Measurements from ENCODE around the gene CDKN2B-AS1.

CDKN2B-AS1 gene

DNA sequence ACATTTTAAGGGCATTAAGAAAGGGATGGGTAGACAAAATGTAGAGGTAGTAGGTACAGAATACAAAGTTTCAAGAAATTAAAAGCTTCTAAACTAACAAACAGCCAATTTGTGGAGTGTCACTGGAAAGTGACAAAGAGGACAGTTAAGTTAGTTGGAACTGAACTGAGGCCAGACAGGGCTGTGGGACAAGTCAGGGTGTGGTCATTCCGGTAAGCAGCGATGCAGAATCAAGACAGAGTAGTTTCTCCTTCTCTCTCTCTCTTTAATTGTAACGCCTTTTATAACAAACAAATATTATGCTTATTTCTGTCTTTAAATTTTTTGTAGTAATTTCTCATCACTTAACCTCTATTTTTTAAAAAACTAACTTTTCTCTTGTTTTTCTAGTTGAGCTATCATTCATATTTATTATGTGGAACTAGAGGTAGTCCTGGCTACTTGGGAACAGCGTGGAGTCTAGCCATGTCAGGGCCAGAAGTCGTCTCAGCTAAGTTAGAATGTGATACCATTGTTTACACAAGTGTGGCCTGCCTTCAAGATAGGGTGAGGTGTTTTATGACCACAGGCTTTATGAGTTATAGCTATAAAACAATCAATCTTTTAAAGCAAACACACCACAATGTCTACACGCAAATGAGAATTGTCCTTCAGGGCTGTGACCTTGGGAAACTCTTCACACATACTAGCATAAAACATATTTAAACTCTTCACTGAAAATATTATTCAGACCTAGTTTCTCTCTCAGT is 129.8 kb downstream of the CDKN2B-AS1 start:
- DNase-seq = no peak

DNA sequence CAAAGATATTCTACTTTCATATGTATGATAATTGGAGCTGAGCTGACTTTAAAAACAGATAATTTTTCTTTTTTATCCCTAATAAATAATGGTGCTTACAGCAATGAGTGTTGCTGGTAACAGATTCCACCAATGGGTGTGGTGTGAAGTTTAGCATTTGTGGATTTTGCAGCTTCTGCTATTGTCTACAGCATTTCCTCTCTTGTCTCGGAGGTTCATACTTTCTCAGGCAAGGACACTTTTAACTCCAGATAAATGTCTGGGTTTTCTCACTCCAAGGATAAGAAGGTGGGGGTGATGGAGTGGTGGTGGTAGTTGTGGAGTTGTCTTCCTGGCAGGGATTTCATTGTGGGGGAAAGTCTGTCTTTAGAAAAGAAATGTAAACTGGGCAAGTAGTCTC is 134.5 kb downstream of the CDKN2B-AS1 start:
- no peak for DNase-seq

DNA sequence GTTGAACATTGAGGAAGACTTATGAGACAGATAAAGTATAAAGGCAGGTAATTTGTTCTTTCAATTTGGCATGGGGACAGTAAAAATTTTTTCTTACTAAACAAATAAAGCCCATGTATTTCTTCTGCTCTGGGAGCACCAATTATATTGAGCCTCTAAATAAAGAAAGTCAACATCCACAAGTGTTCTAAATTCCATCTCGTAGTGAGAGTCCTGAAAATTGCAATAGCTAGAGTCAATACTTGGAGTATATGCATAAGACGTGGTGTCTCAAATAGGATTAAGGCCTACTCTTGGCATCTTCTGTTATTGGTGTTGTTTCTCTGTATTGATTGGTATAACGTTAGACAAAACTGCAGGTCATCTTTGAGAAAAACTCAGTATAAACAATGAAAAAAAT is 135.0 kb downstream of the CDKN2B-AS1 start:
- no peak for DNase-seq

DNA sequence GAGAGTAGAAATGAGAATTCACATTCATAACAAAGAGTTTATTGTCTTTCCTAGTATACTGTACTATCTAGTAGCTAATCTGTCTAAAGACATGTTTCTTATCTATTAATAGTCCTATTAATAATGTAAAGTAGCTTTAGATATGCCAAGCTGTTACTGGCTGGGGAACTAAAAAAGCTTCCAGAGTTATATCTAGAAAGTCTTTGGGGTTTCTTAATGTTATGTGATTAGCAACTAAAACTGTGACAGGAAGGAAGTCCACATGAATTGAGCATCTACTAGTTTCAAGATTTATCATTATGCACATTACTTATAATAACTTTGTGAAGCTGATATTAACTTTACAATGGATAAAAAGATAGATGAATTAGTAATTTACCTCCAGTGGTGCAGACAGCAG is 137.2 kb downstream of the CDKN2B-AS1 start:
- no peak for DNase-seq

DNA sequence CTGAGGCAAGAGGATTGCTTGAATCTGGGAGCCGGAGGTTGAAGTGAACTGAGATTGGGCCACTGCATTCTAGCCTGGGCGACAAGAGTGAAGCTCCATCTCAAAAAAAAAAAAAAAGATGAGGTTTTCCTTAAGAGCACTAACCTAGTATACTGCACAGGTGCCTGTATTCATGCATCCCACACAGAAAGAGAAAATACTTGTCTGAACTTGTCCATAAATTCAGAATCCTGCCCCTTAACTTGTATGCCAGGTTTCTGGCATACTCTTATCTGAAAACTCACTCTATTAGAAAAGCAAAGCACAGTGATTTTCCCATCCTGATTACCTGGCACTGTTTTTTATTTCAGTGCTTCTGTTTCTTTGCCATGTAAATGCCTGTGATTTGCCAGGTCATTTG is 139.8 kb downstream of the CDKN2B-AS1 start:
- no peak for DNase-seq

DNA sequence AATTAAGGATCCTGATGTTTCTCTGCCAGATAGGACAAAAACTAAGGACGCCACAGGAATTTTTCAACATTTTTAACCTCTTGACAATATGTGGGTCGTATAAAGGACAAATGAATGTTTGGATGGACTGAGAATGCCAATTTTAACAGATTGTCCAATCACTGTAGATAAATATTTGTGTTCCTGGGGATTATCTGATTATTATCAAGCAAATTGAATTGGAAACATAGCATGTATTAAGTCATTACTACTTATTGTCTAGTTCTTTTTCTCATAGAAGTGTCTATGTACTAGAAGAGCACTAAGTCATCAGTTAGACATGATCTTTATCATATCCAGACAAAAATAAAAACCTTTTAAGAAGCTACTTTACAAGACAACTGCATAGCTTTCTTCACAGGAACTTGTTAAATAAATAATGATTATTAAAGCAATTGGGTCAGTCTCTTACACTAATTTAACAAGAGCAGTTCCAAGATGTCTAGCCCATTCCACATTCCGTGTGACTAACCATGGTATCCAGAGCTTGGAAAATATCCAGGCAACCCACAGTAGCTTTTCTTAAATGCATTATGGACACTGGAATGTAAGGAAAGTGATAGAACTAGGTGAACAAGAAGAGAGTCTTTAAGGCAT is 142.0 kb downstream of the CDKN2B-AS1 start:
- DNase-seq = no peak

DNA sequence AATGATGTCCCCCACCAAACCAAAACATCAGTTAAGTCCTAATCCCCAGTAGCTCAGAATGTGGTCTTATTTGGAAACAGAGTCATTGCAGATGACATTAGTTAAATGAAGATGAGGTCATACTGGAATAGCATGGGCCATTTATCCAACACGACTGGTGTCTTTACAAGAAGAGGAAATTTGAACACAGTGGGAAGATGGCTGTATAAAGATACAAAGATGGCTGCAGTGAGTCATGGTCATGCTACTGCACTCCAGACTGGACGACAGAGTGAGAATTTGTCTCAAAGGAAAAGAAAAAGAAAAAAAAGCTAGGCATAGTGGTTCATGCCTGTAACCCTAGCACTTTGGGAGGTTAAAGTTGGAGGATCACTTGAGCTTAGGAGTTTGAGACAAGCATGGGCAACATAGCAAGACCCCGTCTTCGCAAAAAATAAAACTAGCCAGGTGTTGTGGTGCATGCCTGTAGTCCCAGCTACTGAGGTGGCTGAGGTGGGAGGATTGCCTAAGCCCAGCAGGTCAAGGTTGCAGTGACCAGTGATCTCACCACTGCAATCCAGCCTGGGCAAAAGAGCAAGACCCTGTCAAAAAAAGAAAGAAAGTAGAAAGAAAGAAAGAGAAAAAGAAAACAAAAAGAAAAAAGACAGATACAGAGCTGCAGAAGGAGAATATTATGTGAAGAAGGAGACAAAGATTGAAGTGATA is 144.5 kb downstream of the CDKN2B-AS1 start:
- DNase-seq = no peak

DNA sequence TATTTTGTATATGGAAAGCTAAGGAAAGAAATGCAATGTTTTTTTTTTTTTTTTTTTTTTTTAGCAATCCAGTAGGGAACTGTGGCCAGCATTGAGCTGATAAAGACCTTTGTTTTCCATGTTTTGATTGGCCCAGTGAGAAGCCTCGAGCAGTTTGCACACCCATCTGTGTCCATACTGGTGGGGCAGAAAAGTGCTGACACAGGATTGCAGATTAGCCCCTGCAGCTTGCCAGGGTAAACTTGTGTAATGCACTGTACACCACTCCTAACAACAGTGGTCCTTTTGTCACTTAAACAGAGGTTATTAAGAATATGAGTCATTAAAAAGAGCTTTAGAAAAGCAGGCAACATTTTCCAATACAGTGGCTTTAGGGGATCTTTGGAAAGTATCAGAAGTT is 147.3 kb downstream of the CDKN2B-AS1 start:
- no peak for DNase-seq

DNA sequence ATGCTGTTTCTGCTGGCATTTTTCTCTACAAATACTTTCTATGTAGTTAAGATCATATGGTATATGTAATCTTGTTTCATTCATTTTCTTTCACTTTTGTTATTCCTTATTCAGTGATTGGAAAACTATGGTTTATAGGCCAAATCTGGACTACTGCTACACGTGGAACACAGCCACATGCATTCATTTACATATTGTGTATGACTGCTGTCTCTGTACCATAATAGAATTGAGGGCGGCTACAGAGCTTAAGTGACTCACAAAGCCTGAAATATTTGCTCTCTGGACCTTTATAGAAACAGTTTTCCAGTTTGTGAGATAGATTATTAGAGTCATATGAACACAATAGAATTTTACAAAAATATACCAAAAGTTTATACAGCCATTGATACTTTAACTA is 148.1 kb downstream of the CDKN2B-AS1 start:
- no peak for DNase-seq

DNA sequence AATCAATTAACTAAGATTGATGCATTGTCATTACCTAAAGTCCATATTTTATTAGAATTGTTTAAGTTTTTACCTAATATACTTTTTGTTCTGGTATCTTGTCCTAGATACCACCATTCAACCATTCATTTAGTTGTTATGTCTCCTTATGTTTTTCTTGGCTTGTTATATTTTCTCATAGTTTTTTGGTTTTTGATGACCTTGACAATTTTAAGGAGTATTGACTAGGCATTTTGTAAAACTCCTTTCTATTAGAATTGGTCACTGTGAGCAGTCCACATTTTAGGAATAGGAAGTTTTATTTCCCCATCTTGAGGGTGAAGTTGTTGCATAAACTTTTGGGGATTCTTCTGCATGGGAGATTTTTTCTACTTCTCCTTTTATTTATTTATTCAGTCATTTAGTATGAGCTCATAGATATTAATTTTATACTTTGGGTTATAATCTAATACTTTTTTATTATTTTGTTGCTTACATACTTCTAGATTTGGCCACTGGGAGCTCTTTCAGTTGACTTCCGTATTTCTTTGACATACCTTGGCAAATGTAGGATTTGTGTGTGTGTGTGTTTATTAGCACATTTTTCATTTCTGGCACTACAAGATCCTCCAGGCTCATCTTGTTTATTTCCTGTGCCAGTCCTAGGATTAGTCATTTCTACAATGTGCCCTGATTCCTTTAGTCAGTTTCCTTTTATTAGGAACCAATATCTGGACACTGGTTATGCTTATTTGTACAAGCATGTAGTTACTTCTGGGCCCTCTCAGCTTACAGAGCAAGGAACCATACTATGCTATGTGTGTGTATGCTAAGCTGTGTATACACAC is 149.4 kb downstream of the CDKN2B-AS1 start:
- DNase-seq = no peak

DNA sequence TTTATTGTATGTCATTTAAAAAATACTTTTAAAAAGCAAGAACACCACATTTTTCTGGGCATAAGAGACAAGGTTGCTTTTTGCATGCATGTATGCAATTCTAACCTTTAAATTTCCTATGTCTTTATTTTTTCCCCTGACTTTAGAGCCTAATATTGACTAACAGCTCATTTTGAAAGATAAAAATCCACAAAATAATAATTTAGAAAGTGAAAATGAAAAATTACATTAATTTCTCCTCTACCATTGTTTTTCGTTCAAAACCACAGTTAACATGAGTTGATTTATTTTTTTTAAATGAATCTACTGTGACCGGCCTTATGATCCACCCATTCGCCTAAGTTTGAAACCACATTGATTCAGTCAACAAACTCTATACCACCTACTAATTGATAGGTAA is 152.0 kb downstream of the CDKN2B-AS1 start:
- no peak for DNase-seq

DNA sequence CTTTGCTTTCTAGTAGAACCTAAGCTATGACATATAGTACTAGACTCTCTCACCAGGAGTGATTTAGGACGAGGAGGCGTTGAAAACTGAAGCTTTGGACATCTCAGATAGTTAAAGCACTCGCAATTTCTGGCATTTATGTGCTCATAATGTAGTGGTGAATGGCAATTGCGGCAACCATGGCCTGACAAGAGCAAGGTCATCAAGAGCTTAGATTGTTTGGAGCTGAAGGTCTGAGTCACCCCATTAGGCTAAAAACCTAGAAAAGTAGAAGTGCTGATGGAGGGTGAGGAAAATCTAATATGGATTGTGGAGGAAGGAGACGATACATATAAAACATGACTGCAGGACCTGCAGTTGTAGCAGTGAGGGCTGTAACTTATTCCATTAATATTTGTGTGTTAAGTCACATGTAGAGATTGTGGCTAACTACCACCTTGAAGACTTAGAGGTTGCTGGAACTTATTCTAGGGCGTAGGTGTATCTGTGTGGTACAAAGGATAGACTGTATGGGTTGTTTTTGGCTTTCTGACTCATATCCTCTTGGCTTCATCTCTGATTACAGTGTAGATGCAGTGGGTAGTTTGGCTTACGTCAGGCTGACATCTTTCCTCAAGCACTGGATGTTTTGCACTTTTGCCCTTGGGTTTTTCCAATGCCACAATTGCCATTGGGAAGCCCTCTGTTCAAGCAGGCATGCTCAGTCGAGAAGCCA is 153.4 kb downstream of the CDKN2B-AS1 start:
- DNase-seq = no peak

DNA sequence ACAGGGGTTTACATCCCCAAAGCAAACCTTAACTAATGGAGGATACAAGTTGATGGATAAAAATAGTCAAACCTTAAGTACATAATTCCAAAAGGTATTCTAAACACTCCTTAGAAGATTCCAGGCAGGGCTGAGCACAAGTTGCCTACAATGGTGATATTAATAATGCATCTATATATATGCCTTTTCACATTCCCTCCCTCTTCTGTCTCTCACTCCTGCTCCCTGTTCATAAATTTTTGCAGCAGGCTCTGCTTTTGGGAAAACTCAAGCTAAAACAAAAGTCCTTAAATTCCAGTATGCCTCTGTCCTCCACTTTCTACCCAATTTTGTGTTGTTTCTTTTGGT is 153.9 kb downstream of the CDKN2B-AS1 start:
- no peak for DNase-seq

DNA sequence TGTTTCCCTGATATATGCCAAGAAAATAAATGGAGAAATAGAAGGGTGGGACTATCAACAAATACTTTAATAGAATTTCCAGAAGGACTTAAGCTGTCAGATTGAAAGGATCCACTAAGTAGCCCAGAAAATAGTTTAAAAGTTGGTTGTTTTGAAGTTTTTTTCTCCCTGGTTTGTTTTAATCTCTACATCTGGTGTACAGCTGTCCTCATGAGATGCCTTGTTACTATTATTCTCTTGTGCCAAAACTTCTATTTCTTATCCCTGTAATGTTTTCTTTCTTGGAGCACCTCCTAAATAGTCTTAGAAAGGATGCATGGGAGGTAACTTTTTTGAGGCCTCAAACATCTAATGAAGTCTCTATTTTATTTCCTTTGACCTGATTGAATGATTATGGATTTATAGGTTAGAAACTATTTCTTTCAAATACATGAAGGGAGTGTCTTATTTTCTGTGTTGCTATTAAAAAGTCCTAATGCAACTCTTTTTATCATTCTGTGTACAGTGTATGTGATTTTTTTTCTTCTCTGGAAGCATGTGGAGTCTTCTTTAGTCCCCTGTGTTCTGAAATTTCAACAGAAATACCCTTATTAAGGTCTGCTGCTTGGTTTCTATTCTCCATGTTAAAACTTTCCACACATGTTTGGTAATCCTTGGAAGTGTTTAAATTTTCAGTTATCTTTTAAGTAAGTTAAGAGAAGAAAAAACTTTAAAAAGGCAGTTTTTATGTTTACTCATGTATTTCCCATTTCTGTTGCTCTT is 154.5 kb downstream of the CDKN2B-AS1 start:
- DNase-seq = no peak

DNA sequence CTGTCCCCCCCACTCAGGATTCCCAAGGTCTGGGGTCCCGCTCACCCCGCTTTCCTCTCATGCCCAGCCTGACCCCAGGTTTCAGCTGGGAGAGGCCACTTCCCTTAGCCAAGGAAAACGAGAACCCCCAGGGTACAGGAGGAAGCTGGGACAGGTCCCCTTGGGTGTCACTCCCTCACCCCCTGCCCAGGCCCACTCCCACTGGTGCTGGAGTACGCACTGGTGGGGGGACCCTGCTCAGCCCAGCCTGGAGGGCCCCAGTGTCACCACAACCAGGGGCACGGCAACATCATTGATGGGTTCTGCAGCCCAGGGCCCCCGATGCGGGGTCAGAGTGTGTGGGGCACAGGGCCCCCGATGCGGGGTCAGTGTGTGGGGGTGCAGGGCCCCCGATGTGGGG is 159.5 kb downstream of the CDKN2B-AS1 start:
- no peak for DNase-seq

DNA sequence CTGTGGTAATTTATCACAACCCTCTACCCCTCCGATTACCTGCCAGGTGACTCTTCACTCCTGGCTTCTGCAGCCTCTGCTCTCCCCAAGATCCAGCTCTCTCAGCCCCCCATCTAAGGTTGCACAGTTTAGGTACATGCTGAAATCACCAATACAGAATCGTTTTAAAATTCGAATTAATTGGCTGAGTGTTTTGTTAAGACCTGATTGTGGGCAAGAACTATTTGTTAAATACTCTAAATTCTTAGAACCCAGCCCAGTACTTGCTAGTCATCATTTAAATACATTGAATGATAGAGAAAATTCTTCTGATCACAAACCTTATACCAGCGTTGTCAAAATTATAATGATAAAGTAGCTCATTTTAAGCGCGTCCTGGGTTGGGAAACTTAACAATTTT is 162.0 kb downstream of the CDKN2B-AS1 start:
- DNase-seq = no peak

DNA sequence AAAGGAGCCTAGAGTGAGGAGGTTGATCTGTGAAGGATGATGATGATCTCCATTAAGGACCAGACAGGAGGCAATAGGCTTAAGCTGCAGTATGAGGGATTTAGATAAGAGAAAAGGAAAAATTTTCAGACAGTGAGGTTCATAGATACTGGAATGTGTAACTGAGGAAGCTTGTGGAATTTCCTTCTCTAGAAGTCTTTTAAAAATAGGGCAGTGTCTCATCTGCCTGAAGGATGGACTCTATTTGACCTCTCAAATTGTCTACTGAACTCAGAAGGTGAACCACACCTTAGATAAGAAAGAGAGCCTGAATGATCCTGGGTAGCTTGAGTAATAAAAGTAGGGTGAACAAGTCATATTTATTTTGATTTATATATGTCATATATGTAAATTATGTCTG is 162.7 kb downstream of the CDKN2B-AS1 start:
- DNase-seq = no peak

DNA sequence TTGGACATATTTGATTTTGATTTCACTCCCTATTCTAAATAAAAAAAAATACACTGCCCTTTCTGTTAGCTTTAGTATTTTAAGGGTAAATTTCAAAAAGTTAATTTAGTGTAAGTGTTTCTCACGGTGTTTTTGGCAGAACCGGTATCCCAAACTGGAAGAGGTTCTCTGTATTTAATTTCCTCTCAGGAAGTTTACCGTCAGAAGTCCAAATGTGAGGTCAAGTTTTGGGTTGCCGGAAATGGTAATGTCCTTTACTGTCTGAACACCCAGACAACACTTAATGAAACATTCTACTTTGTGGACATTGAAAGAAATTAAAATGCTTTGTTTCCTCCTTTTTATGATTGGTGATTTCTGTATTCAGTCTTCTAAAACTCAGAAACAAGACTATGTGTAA is 163.2 kb downstream of the CDKN2B-AS1 start:
- no peak for DNase-seq

DNA sequence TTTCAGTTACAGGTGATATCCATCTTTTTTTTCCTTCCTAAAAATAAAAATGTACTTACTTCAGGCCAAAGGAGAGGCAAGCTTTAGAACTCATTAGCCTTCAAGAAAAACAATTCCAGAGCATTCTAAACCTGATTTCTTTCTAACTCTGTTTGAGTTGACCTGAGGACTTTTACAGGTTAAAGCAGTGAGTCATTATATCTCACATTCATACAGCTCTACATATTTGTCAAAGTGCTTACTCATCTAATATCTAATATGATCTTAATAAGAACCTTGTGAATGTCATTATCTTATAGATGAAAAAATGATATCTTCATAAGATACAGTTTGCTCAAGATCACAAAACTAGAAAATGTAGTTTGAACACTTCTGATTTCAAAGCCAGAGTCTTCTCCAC is 163.7 kb downstream of the CDKN2B-AS1 start:
- DNase-seq = no peak

DNA sequence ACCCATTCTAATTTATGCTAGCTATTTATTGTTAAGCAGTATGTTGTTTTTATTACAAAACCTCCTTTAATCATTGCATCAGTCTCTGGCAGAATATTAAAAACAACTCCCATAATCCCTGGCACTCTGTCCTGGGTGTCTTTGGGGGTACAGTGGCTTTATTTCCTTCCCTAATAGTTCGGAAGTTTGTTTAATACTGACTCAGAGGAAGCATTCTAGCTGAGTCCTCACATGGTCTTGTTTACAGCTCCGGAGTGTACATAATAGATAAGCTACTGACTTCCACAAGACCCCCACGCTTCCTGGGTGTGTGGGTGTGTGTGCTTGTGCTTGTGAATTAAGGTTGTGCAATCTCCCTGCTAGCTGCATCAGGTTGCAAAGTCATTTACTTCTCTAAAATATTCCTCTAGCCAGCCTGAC is 164.3 kb downstream of the CDKN2B-AS1 start:
- DNase-seq = no peak

DNA sequence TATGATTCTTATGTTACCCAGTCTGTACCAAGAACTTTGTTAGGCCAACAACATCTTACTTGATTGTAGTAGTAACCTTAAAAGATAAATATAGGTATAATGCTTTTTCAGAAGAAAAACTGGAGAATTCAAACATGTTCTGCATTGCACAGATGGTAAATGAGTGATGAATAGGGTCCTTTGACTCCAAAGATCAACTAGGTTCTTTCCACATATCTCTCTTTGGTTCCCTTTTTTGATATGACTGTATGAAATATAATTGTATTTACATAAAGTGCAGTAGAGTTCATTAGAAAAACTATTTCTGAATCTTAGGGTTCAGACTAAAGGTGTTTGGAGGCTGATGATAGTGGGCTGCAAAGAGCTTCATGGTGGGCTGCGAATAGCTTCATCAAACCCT is 165.0 kb downstream of the CDKN2B-AS1 start:
- no peak for DNase-seq

DNA sequence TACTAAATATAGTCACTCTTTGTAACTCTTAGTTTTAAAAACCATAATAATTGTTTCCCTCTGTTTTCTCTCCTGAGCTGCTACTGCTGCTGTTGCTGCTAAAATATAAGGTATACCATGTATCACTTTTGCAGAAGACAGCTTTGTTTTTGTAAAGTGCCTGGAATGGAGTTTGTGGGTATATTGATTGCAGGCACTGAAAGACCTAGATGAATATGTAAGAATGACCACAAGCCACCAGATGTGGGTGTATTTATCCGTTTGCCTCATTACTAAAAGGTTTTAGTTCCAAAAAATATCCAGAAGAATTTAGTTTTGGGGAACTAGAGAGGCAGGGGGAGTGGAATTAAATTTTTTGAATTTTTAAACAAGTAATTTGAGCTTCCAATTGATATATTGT is 165.6 kb downstream of the CDKN2B-AS1 start:
- DNase-seq = no peak
